K562 (cell line): Measurements from ENCODE around the gene HIPK2. TPM values are rescaled to one million over a fixed set of nuclear protein-coding genes. Genes with fewer than 3 reads are reported as not detected.

ENCODE experiments used
- ATAC-seq: fragments of 200-7000 bp; cut with Tn5 transposase; 3 replicates; pipeline ENCODE4 v1.9.1; 2020; ENCODE audit warnings: moderate library complexity
- BruUV-seq: library from RNA; stranded (reverse); fragments of 400-500 nt; replicated peaks from 2 replicates; lab custom pipeline; 2021; lab: Mats Ljungman, UMichigan
- CTCF ChIA-PET: fragments of 300-600 bp; formaldehyde crosslinking; extraction: SDS; loops from one replicate; lab custom pipeline; 2021; ENCODE audit warnings: low intra/inter-chr PET ratio; lab: Yijun Ruan, JAX
- POLR2A ChIA-PET: fragments of 300-600, 350-650 bp; sonication (Branson Sonifier 250); formaldehyde crosslinking; extraction: SDS; loops from one replicate; lab custom pipeline; 2021; ENCODE audit warnings: antibody characterized with exemption, inconsistent platforms; lab: Yijun Ruan, JAX
- DNase-seq, 4 experiments: peaks; one replicate each; pipeline versions ENCODE4 v3.0.0 to v3.0.0-alpha.2; 2011 to 2018; ENCODE audit warnings: low spot score in 3 of 4, mixed read lengths in 3 of 4; ENCODE audit errors: extremely low read depth in 1 of 4
- FAIRE-seq: peaks from 2 replicates; lab custom pipeline; 2011; peaks lifted over from hg19 to GRCh38; lab: Jason Lieb, UNC
- H2AFZ ChIP-seq: 2 replicates; pipeline ENCODE4 v1.6.0; 2011; ENCODE audit warnings: low read depth, low read length, control low read depth, inconsistent platforms
- H3K27ac ChIP-seq: fragments of 200-600 bp; 3 replicates; pipeline ENCODE4 v1.8.0; 2011; ENCODE audit warnings: low read depth, mild to moderate bottlenecking, control low read depth, inconsistent platforms, low read length, moderate library complexity, mixed read lengths; ENCODE audit errors: extremely low read depth
- H3K27me3 ChIP-seq, 2 experiments: fragments of 300-600 bp in 1 of 2; 2 replicates in 1 of 2; 3 replicates in 1 of 2; pipeline versions ENCODE4 v1.6.0 to v1.8.0; 2011; ENCODE audit warnings: inconsistent platforms in 2 of 2, low read length in 2 of 2, mild to moderate bottlenecking in 1 of 2, mixed read lengths in 1 of 2, moderate library complexity in 1 of 2; ENCODE audit not compliant: control insufficient read depth in 2 of 2, insufficient read depth in 2 of 2
- H3K36me3 ChIP-seq: fragments of 300-600 bp; 3 replicates; pipeline ENCODE4 v1.8.0; 2011; ENCODE audit warnings: mild to moderate bottlenecking, low read length, inconsistent platforms; ENCODE audit not compliant: control insufficient read depth, insufficient read depth
- H3K4me1 ChIP-seq, 2 experiments: fragments of 200-600 bp in 1 of 2; replicated peaks in 1 of 2; 2 replicates in 1 of 2; 3 replicates in 1 of 2; pipeline versions ENCODE4 v1.5.1 to v1.8.0; 2011; ENCODE audit warnings: inconsistent platforms in 2 of 2, low read length in 2 of 2, mild to moderate bottlenecking in 1 of 2, mixed read lengths in 1 of 2, moderate library complexity in 1 of 2; ENCODE audit not compliant: control insufficient read depth in 2 of 2, insufficient read depth in 2 of 2
- H3K4me2 ChIP-seq: 2 replicates; pipeline ENCODE4 v1.6.1; 2011; ENCODE audit warnings: low read length, control low read depth, inconsistent platforms, mixed read lengths; ENCODE audit not compliant: insufficient read depth
- H3K4me3 ChIP-seq: fragments of 200-600 bp; sonication (generic), shearing (Covaris generic); 2 replicates; pipeline ENCODE4 v1.5.1; 2016; ENCODE audit warnings: control low read depth, inconsistent platforms
- H3K79me2 ChIP-seq: fragments of 200-600 bp; 3 replicates; pipeline ENCODE4 v1.8.0; 2011; ENCODE audit warnings: low read length, inconsistent platforms; ENCODE audit not compliant: control insufficient read depth, insufficient read depth
- H3K9ac ChIP-seq, 2 experiments: 2 replicates each; pipeline versions ENCODE4 v1.6.0 to v1.6.1; 2011; ENCODE audit warnings: low read depth in 2 of 2, low read length in 2 of 2, control low read depth in 1 of 2, inconsistent platforms in 1 of 2, mild to moderate bottlenecking in 1 of 2, mixed read lengths in 1 of 2; ENCODE audit not compliant: insufficient read depth in 1 of 2
- H3K9me1 ChIP-seq: one replicate; pipeline ENCODE4 v1.6.0; 2011; ENCODE audit warnings: inconsistent platforms, mild to moderate bottlenecking, low read length, moderate library complexity; ENCODE audit not compliant: control insufficient read depth, insufficient read depth
- H3K9me3 ChIP-seq: replicated peaks from 2 replicates; pipeline ENCODE4 v1.5.1; 2011; ENCODE audit warnings: low read depth, low read length, inconsistent platforms; ENCODE audit not compliant: control insufficient read depth, insufficient read depth
- H4K20me1 ChIP-seq: replicated peaks from 2 replicates; pipeline ENCODE4 v1.6.1; 2011; ENCODE audit warnings: low read length, inconsistent platforms, mixed read lengths; ENCODE audit not compliant: control insufficient read depth, insufficient read depth
- TGIF2 ChIP-seq: sonication (generic); formaldehyde crosslinking; IDR thresholded peaks from 2 replicates; pipeline ENCODE4 v1.8.1; 2022; ENCODE audit warnings: mild to moderate bottlenecking, missing genetic modification reagents, moderate library complexity
- WHSC1 ChIP-seq: IDR thresholded peaks from one replicate; pipeline ENCODE4 v1.6.1; 2012; ENCODE audit warnings: low read length, control low read depth, inconsistent platforms
- ZBTB40 ChIP-seq, 2 experiments: fragments of 450-650 bp in 1 of 2; sonication (generic) in 1 of 2; formaldehyde crosslinking in 1 of 2; IDR thresholded peaks; 2 replicates each; pipeline versions ENCODE4 v1.7.1 to v1.9.0; 2016 to 2022; ENCODE audit warnings: inconsistent platforms in 1 of 2, mild to moderate bottlenecking in 1 of 2, missing genetic modification reagents in 1 of 2
- whole genome bisulfite sequencing: fragments of 100-300 bp; shearing (Covaris generic); methylation state at CpG from one replicate; pipeline ENCODE4 v1.1.6; 2016; ENCODE audit warnings: low coverage, mixed read lengths; ENCODE audit not compliant: insufficient coverage; ENCODE audit errors: missing lambda C conversion rate; 5-methylcytosine and 5-hydroxymethylcytosine counted together
- in situ Hi-C: fragments of 300-500 bp; cut with MboI; formaldehyde crosslinking; loops from 4 replicates; pipeline ENCODE4 v1.15.0; 2018; ENCODE audit warnings: inconsistent platforms, mixed read lengths
- intact Hi-C: fragments of 100-400 bp; cut with micrococcal nuclease; formaldehyde crosslinking; loops from 2 replicates; pipeline ENCODE4 v1.14.2; 2022
- polyA plus RNA-seq, 8 experiments: library from polyadenylated mRNA; depleted of rRNA in 4 of 8; stranded (reverse) in 5 of 8; unstranded in 3 of 8; fragments of >200 nt; fragmentation: Nextera tagmentation in 2 of 8; fragmentation: Illumina TruSeq in 1 of 8; extraction: Ambion mirVana in 2 of 8; extraction: Trizol in 1 of 8; gene quantifications; 2 replicates each; pipeline versions ENCODE4 v1.2.1 to v1.2.3, GENCODE V29; 2011 to 2014; ENCODE audit warnings: inconsistent platforms in 1 of 8, missing spikeins in 1 of 8
- total RNA-seq, 7 experiments: library from RNA; depleted of rRNA in 6 of 7; stranded (reverse); fragments of >200 nt in 6 of 7; fragmentation: Illumina TruSeq in 2 of 7; extraction: Trizol in 2 of 7; gene quantifications; 2 replicates each; pipeline versions ENCODE4 v1.2.1 to v1.2.3, GENCODE V29; 2011 to 2021; ENCODE audit warnings: low replicate concordance in 1 of 7

HIPK2 gene
- total and polyA plus RNA-seq, 9 of the 15 experiments (the other 6 are each of a cell fraction or from before 2014, with no cell fraction given) = 0.69 to 19.8 (median 5.1) TPM

- CTCF ChIA-PET = no interaction called here
- BruUV-seq = no TSS peak
- peaks cover 0 to 3% of the 10 kb centered on the region in 2 experiments; a peak in 1 of 5 replicates for H3K4me1 ChIP-seq
- H3K27ac ChIP-seq = no peak overlapping the region
- POLR2A ChIA-PET = interaction anchor here (0.6 kb wide), 1 partner anchor 422 kb away, joined by 3 read pairs; no protein-coding TSS in a partner anchor
- H3K4me2 ChIP-seq = no peak overlapping the region
- no peak overlapping the region for H3K9ac ChIP-seq
- no peak for TF ChIP-seq ZBTB40 (IDR thresholded peaks at IDR 0.05)
- TF ChIP-seq ZBTB40 (CRISPR knock-in tag; IDR thresholded peaks at IDR 0.05) = peak; percentile 27; the same call in 1 of the 2 replicates
- peak; percentile 74 for TF ChIP-seq WHSC1
- no peak for TF ChIP-seq TGIF2
- no peaks in the 10 kb centered on the region for H3K9me3 ChIP-seq
- no peak overlapping the region for H3K4me3 ChIP-seq
- no peaks in the 10 kb centered on the region for H3K27me3 ChIP-seq
- H3K79me2 ChIP-seq = no peaks in the 10 kb centered on the region
- ATAC-seq (no peak), FAIRE-seq (no peak), DNase-seq (no peak)
- intact Hi-C loops (no loop called here), in situ Hi-C loops (no loop called here)
- no peaks in the 10 kb centered on the region for H4K20me1 ChIP-seq
- H2AFZ ChIP-seq = no peak overlapping the region
- WGBS = 79% methylated on average over 17 of the region's 17 CpGs
- no peaks in the 10 kb centered on the region for H3K9me1 ChIP-seq
- H3K36me3 ChIP-seq = peaks cover 35% of the 10 kb centered on the region
Measured at GRCh38 chr7:139596626-139597025, 181.2 kb downstream of the HIPK2 start.
